Measurements from ENCODE around the gene JAGN1. TPM values are rescaled to one million over a fixed set of nuclear protein-coding genes. Genes with fewer than 3 reads are reported as not detected.

Gene JAGN1
- total RNA-seq, 1 donor from 2014 or later: 55.2 TPM

DNA sequence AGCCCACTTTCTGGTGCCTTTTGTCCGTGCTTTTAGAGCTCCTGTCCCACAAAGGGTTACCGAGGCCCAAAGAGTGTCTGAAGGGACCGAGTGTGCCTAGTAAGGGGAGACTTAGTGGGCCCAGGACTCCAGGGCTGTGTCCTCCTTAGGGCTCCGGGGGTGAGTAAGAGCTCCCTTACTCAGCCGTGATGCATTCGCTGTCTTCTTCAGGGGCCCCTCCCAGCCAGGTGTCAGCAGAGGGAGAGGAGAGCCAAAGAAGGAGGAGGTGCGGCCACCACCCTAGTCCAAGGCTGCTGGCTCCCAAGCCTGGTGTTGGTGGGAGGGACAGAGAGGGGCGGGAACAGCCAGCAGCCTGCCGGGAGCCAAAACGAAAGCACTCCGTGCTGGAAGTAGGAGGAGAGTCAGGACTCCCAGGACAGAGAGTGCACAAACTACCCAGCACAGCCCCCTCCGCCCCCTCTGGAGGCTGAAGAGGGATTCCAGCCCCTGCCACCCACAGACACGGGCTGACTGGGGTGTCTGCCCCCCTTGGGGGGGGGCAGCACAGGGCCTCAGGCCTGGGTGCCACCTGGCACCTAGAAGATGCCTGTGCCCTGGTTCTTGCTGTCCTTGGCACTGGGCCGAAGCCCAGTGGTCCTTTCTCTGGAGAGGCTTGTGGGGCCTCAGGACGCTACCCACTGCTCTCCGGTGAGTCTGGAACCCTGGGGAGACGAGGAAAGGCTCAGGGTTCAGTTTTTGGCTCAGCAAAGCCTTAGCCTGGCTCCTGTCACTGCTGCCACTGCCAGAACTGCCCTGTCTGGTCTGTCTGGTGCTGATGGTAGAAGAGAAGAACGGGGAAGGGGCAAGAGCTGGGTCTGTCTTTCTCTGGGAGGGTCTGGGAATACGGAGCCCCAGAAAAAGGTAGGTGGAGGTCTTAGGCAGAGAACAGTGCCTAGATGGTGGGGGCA is 26.6 kb downstream of the JAGN1 start, which contains the start of gene IL17RC:
TSS of gene IL17RC (plus strand) at position 365 of the 947 bp plus-strand sequence. CDS start at position 583, 218 bp downstream.
- intact Hi-C loops (cut with DNase I): loop anchor here (1.0 to 10.0 kb wide), 6 partner anchors 16 to 522 kb away; partner anchors contain the start of genes ARPC4, BRPF1, CRELD1 and JAGN1
- TF ChIP-seq, protein P1, sequence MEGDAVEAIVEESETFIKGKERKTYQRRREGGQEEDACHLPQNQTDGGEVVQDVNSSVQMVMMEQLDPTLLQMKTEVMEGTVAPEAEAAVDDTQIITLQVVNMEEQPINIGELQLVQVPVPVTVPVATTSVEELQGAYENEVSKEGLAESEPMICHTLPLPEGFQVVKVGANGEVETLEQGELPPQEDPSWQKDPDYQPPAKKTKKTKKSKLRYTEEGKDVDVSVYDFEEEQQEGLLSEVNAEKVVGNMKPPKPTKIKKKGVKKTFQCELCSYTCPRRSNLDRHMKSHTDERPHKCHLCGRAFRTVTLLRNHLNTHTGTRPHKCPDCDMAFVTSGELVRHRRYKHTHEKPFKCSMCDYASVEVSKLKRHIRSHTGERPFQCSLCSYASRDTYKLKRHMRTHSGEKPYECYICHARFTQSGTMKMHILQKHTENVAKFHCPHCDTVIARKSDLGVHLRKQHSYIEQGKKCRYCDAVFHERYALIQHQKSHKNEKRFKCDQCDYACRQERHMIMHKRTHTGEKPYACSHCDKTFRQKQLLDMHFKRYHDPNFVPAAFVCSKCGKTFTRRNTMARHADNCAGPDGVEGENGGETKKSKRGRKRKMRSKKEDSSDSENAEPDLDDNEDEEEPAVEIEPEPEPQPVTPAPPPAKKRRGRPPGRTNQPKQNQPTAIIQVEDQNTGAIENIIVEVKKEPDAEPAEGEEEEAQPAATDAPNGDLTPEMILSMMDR (IDR thresholded peaks at IDR 0.05): no peak
- no peaks in the 10 kb centered on the region for H3K9me3 ChIP-seq
- peak within 1 kb of the TSS; percentile 62 to 89 for H3K4me3 ChIP-seq
- H3K27ac ChIP-seq: peak within 1 kb of the TSS; percentile 79 to 86
- H3K27me3 ChIP-seq: no peaks in the 10 kb centered on the region
- peaks cover 22 to 32% of the 10 kb centered on the region in 2 donors for H3K4me1 ChIP-seq
- peaks cover 0 to 8% of the 10 kb centered on the region in 2 donors for H3K36me3 ChIP-seq
- DNase-seq (ENCODE audit: low spot score in 2 of 2): peak; percentile 79 to 93

DNA sequence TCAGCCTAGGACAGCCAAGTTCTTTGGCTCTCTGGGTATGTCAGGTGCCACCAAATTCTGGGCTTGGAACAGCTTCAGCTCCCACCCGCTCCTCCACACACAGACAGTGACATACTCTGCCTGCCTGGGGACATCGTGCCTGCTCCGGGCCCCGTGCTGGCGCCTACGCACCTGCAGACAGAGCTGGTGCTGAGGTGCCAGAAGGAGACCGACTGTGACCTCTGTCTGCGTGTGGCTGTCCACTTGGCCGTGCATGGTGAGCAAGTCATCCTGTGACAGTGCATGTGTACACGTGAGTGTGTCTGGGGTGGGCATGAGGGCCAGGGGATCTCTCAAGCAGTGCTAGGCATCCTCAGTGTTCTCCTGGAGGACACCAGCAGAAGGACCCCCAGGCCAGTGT is 27.4 kb downstream of the JAGN1 start:
- H3K4me1 ChIP-seq: peaks cover 22 to 32% of the 10 kb centered on the region in 2 donors
- intact Hi-C loops (cut with DNase I): loop anchor here (2.0 to 10.0 kb wide), 5 partner anchors 27 to 523 kb away; partner anchors contain the start of genes ARPC4, BRPF1, JAGN1 and SETD5
- no peaks in the 10 kb centered on the region for H3K27me3 ChIP-seq
- H3K4me3 ChIP-seq: peak overlapping the region; percentile 62 to 89
- TF ChIP-seq, protein P1 (IDR thresholded peaks at IDR 0.05): no peak
- peaks cover 6 to 8% of the 10 kb centered on the region in 2 donors for H3K36me3 ChIP-seq
- no peak for DNase-seq (ENCODE audit: low spot score in 2 of 2)
- peak overlapping the region; percentile 79 to 86 for H3K27ac ChIP-seq
- H3K9me3 ChIP-seq: no peaks in the 10 kb centered on the region

DNA sequence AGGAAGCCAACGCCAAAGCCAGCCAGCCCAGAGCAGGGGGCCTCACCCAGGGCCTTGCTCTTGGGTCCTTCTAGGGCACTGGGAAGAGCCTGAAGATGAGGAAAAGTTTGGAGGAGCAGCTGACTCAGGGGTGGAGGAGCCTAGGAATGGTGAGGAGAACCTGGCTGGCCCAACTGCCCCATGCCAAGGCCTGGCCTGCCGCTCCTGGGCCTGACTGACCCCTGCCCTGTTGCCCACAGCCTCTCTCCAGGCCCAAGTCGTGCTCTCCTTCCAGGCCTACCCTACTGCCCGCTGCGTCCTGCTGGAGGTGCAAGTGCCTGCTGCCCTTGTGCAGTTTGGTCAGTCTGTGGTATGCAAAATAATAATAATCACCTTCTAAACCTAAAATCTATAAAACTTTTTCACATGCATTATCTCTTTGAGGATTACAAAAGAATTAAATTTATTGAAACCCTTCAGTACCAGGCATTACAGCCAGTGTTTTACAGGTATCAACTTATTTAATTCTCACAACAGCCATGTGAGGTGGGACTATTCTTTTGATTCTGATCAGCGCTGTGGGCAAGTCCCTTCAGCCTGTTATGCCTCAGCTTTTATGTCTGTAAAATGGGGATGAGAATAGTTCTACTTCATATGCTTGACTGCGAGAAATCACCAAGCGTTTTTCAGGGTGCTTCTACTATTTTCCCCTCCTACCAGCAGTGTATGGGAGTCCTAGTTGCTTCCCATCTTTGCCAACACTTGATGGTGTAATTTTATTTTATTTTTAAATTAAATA is 28.0 kb downstream of the JAGN1 start:
- no peaks in the 10 kb centered on the region for H3K9me3 ChIP-seq
- H3K27ac ChIP-seq: no peak overlapping the region
- no peak for DNase-seq (ENCODE audit: low spot score in 2 of 2)
- peak overlapping the region in 1 of 2 donors; percentile 62 for H3K4me3 ChIP-seq
- intact Hi-C loops (cut with DNase I): loop anchor here (5.0 to 10.0 kb wide), 4 partner anchors 126 to 524 kb away; partner anchors contain the start of genes ARPC4, BRPF1, SETD5 and TADA3
- H3K36me3 ChIP-seq: peaks cover 6 to 8% of the 10 kb centered on the region in 2 donors
- no peaks in the 10 kb centered on the region for H3K27me3 ChIP-seq
- TF ChIP-seq, protein P1 (IDR thresholded peaks at IDR 0.05): no peak
- H3K4me1 ChIP-seq: peaks cover 22 to 32% of the 10 kb centered on the region in 2 donors

- TF ChIP-seq, protein P1 (IDR thresholded peaks at IDR 0.05): no peak
- H3K4me3 ChIP-seq: no peak overlapping the region
- H3K4me1 ChIP-seq: peaks cover 3 to 8% of the 10 kb centered on the region in 2 donors
- H3K9me3 ChIP-seq: no peaks in the 10 kb centered on the region
- H3K36me3 ChIP-seq: peaks cover 18 to 44% of the 10 kb centered on the region in 2 donors
- intact Hi-C loops (cut with DNase I): no loop called here
- no peak for DNase-seq (ENCODE audit: low spot score in 2 of 2)
- no peak overlapping the region for H3K27ac ChIP-seq
- H3K27me3 ChIP-seq: no peaks in the 10 kb centered on the region
Measured at GRCh38 chr3:9928158-9928557, 37.7 kb downstream of the JAGN1 start.

GRCh38 chr3:9930804-9931418 is 40.5 kb downstream of the JAGN1 start:
- TF ChIP-seq, protein P1 (IDR thresholded peaks at IDR 0.05): no peak
- no peak overlapping the region for H3K27ac ChIP-seq
- peaks cover 11 to 21% of the 10 kb centered on the region in 2 donors for H3K4me1 ChIP-seq
- H3K9me3 ChIP-seq: no peaks in the 10 kb centered on the region
- DNase-seq (ENCODE audit: low spot score in 2 of 2): no peak
- no peak overlapping the region for H3K4me3 ChIP-seq
- H3K27me3 ChIP-seq: no peaks in the 10 kb centered on the region
- intact Hi-C loops (cut with DNase I): loop anchor here (10.0 kb wide), 1 partner anchor 314 kb away; the partner anchor contains the start of gene TATDN2
- H3K36me3 ChIP-seq: peaks cover 9 to 27% of the 10 kb centered on the region in 2 donors
